HG03097 (cell line): ENCODE results near the gene BTN2A1.
"Not testable (repeated sequence)": the region's sequence is repeated elsewhere in the genome, so short reads cannot be mapped to it uniquely, and the experiment has no call there.

Experiments used
- ATAC-seq: cut with Tn5 transposase; IDR thresholded peaks from one replicate; pipeline ENCODE4 v1.9.1; 2021; ENCODE audit not compliant: unreplicated experiment, low FRiP score

The BTN2A1 gene

DNA sequence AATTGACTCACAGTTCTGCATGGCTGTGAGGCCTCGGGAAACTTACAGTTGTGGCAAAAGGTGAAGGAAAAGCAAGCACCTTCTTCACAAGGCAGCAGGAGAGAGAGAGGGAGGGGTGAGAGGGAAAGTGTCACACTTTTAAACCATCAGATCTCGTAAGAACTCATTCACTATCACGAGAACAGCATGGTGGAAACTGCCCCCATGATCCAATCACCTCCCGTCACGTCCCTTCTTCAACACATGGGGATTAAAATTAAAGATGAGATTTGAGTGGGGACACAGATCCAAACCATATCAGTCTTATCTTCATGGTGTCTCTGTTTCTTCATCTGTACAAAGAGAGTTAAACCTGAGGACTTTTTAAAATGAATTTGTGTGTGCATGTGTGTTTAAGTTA is 28.6 kb downstream of the BTN2A1 start:
- no peak for ATAC-seq

DNA sequence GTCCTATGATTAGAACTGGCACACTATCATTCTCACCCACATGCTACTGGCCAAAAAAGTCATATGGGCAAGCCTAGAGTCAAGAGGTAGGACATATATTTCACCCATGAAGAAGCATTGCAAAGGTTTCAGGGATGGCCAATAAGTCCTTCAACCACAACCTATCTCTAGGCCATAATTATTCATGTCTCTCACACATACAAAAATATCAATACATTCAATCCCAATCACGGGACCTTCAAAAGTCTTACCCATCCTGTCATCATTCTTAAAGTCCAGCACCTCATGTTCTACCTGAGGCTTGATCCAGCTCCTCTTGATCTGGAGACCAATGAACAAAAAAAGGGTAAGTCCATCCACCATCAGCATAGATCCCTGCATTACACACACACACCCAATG is 29.7 kb downstream of the BTN2A1 start:
- ATAC-seq: no peak

DNA sequence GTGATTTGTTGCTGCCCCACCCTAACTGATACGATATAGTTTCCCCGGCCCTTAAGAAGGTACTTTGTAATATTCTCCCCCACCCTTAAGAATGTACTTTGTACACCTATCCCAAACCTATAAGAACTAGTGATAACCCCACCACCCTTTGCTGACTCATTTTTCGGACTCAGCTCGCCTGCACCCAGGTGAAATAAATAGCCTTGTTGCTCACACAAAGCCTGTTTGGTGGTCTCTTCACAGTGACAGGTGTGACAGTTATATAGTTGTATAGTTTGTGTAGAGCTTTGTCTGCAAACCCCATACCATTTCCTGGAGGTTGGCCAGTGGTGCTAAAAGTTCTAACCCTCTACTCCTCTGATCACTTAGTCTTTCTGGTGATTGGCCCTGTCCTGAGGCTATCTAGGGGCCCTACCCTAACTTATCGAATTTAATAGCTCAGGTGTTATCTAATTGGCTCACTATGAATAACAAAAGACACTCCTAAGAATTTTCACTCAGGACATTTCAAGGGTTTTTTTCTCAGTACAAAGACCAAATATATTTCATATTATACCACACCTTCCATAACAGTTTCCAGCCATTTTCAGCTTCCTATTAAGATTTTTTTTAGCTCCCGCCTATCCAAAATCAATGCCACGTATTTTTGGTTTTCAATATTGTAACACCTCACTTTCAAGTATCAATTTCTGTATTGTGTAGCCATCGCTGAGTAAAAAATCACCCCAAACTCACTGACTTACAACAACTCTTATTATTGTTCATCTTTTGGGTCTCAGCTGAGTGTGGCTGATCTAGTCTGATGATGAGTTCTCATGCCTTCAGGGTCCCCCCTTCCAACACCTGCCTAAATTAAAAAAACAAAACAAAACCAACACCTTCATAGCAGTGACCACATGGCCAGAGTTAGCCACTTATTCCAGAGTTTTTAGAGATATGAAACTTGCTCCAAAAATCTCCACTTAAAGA is 32.5 kb downstream of the BTN2A1 start:
- ATAC-seq: no peak

DNA sequence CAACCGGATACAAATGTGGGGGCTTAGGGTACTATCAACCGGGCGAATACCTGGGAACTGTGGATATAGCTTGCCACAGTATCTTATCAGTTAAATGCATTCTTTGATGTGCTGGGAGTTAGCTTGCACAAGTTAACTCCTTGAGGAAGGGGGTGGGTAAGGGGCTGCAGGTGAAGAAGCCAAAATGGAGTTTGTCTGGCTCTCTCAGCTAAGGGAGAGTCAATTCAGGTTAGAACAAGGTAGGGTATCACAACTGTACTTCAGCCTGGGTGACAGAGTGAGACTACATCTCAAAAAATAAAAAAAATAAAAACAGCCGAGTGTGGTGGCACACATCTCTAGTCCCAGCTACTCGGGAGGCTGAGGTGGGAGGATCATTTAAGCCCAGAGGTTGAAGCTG is 33.8 kb downstream of the BTN2A1 start:
- no peak for ATAC-seq

DNA sequence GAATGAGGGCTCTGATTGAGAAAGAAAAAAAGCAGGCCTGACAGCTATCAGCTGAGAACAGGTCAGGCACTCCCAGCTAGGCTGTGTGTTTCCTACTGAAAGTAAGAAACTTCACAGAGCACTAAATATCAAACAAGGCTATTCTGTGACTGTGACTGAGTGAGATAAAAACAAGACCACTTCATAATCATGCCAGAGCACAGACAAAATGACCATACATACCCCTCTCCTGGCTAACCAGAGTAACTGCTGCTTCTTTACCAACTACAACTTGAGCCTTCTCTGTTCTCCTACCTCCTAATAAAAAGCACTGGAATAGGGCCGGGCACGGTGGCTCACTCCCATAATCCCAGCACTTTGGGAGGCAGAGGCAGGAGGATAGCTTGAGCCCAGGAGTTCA is 35.5 kb downstream of the BTN2A1 start:
- ATAC-seq: no peak

DNA sequence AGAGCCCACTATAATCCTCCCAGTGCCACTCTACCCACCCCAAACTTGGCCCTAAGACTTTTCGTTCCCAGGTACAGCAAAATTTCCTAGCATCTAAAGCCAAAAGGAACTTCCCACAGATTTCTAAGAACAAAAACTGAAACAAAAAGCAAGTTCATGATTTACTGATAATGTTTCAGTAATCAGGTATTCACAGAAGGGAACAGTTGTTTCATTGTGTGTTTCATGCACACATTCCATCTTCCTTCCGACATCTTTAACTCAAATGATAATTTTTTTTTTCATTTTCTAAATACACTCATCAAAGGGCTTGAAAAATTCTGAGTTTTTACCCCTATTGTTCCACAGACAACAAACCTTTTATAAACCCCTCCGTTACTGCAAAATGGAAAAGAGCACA is 36.4 kb downstream of the BTN2A1 start:
- no peak for ATAC-seq

DNA sequence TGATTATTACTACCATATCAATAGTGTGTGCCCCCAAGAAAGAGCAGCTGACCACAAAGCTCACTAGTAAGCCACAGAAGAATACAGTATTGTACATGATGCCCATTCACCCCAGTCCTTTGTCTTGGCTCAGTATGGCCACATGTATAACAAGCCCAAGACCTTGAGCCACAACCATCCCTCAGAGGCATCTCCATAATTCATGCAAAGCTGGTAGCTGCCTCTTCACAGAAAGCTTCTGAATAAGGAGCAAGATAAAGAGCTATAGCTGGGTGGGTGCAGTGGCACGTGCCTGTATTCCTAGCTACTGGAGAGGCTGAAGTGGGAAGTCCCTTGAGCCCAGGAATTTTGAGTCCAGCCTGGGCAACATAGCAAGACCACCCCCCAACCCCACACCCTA is 37.5 kb downstream of the BTN2A1 start:
- no peak for ATAC-seq

DNA sequence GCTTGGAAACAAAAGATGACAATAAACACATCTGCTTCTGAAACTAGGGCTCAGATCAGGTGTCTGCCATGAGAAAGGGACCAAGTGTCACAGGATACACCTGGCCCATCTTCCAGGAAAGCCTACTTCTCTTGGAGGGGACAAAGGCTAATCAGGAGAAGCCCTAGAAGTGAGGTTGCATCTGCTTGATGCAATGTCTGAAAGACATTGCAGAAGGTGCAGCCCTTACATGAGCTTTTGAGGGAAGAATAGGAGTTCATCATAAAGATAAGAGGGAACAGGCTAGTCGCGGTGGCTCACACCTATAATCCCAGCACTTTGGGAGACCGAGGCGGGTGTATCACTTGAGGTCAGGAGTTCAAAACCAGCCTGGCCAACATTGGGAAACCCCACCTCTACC is 39.9 kb downstream of the BTN2A1 start:
- ATAC-seq: no peak

DNA sequence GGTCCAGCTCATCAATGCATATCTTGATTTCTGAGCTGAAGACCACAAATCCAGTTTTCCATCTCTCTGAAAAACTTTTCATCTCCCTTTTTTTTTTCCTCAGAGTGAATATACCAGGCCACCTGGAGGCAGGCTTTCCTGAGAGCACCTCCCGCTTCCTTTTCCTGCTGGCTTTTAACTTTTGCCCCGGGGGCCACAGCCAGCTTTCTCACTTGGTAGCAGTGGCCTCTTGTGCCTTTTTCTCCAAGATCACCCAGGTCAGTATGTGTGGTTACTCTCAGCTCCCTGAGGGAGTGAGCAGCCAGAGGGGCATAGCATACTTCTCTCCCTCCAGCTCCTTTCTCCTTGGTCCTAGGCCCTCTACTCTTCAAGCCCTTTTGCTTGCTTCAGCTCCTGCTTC is 42.3 kb downstream of the BTN2A1 start, which contains the start of gene BTN1A1:
TSS of gene BTN1A1 (plus strand) at position 202 of the 400 bp plus-strand sequence. CDS start 984 bp downstream, outside the sequence.
- ATAC-seq: no peak

DNA sequence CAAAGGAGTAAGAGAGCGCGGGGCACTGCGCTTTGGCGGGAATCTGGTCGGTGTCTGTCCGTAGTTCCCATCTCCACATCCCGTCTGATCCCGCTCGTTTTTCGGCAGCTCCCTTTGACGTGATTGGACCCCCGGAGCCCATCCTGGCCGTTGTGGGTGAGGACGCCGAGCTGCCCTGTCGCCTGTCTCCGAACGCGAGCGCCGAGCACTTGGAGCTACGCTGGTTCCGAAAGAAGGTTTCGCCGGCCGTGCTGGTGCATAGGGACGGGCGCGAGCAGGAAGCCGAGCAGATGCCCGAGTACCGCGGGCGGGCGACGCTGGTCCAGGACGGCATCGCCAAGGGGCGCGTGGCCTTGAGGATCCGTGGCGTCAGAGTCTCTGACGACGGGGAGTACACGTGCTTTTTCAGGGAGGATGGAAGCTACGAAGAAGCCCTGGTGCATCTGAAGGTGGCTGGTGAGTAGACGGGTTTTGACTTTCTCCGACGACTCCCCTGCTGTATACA is 43.8 kb downstream of the BTN2A1 start:
- ATAC-seq: no peak

DNA sequence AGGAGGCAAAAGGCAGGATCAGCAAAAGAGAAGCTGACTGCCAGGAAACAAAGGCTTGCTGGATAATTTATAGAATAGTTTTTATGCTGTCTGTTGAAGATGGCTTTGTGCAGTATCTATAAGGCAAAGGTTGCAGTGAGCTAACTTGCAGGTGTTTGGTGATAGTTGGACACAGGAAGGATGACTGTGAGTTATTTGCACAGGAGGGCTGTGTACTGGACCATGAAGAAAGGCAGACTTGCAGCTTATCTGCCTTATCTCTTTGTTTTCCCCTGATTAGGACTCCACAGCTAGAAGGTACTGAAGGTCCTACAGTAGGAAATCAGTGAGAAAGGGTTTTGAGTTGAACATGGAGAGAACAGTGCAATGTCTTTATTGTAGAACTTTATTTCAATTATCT is 44.4 kb downstream of the BTN2A1 start:
- no peak for ATAC-seq

DNA sequence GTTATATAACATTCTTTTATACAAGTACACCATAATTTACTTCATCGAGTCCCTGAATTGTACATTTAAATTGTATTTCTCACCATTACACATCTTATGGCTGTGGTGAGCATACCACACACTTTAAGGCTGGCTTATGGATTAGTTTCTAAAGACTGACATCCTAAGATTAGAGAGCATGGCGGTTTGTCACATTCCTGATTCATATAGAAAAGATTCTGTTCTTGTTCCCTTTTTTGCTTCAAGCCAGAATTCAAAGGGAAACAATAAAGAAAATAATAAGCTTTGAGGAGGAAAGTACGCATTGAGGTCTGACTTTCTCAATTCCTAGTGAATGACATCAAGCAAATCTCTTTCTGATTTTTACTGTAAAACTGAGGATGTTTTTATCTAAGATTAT is 44.9 kb downstream of the BTN2A1 start:
- no peak for ATAC-seq

DNA sequence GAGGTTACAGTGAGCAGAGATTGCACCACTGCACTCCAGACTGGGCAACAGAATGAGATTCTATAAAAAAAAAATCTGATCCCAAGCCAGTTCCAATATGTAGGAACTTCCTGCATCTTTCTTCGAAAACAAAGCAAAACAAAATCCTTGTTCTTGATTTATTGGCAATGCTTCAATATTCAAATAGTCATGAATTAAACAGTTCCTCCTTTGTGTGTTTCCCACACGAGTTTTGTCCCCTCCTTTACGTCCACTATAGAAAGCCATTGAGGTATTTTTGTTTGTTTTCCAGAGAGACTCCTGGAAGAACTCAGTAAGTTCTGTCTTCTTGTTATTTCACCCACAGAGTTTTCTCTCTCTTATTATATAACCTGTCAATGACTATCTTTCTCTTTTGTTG is 49.9 kb downstream of the BTN2A1 start:
- ATAC-seq: no peak

DNA sequence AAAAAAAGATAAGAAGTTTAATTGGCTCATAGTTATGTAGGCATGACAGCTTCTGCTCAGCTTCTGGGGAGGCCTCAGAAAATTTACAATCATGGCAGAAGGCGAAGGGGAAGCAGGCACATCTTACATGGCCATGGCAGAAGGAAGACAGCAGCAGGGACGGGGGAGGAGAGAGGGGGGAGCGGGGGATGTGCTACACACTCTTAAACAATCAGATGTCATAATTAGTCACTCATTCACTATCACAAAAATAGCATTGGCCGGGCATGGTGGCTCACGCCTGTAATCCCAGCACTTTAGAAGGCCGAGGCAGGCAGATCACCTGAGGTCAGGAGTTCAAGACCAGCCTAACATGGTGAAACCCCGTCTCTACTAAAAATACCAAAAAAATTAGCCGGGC is 53.3 kb downstream of the BTN2A1 start:
- not testable (repeated sequence) for ATAC-seq

DNA sequence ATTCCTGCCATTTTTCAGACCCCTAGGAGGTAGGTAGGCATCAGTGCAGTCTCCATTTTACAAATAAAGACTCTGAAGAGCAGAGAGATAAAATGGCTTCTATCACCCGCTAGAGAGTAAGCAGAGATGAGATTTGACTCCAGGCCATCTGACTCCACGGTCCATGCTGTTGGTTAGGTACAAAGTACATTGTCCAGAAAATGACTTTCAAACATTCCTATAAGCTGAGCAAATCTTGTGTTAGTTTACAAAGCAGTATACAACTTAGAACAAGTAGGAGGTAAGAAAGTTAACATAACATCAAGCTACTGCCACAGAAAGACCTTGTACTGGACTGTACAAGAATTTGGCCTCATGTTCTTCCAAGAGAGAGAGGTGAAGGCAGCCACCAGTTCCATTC is 57.2 kb downstream of the BTN2A1 start:
- no peak for ATAC-seq

DNA sequence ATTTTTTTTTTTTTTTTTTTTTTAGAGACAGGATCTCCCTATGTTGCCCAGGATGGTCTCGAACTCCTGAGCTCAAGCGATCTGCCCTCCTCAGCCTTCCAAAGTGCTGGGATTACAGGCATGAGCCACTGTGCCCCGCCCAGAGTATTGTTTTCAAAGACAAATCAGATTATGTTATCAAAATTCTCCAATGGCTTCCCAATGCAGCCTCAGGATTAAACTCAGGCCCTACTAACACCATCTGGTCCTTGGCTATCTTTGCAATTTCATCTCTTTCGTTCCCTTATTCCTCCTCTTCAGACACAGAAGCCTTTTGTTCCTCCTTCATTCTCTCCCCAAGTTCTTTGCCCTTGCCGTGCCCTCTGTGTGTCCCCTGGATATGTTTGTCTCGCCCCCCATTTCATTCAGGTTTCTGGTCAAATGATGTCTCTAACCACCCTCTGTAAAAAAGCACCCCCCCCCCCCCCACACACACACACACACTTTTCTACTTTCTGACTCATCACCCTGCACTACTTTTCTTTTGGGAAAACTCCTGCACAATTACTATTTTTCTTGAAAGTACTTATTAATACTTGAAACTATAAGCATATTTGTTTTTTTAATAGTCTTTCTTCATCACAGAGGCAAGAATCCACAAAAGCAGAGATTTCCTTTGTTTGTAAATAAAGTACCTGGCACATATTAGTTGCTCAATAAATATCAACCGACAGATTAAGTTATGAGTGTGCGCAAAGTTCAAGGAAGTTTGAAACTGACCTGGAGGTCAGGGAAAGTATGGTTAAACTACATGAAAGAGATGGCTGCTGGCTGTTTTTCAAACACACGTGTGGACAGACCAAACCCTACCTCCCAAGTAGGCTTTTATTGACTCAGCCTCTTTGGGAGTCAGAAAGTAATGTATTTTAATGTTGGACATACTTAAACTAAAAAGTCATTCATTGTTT is 59.0 kb downstream of the BTN2A1 start:
- ATAC-seq: no peak
